ENCODE data around the gene IER5L. TPM values are rescaled to one million over a fixed set of nuclear protein-coding genes. Genes with fewer than 3 reads are reported as not detected.

The IER5L gene
- polyA plus RNA-seq, 3 donors: 9.6 to 18.7 (median 13.1) TPM

Other genes with a start within 250 kb of the IER5L start
- gene DOLK, start 230.7 kb downstream of the IER5L start, polyA plus RNA-seq (ENCODE audit: insufficient read length in 3 of 3): 10 to 100 TPM; 17.8 to 19.8 (median 19.1) TPM
- gene NUP188, start 230.6 kb downstream of the IER5L start, polyA plus RNA-seq (ENCODE audit: insufficient read length in 3 of 3): 10 to 100 TPM; 43.7 to 61.3 (median 60.5) TPM
- gene SH3GLB2, start 149.9 kb downstream of the IER5L start, polyA plus RNA-seq (ENCODE audit: insufficient read length in 3 of 3): 100 to 1,000 TPM; 128 to 158 (median 141) TPM
- 10 to 100 TPM; 22.9 to 33.4 (median 25.1) TPM for gene MIGA2, start 141.6 kb downstream of the IER5L start, polyA plus RNA-seq (ENCODE audit: insufficient read length in 3 of 3)
- 10 to 100 TPM; 18.2 to 23.3 (median 23.0) TPM for gene DOLPP1, start 97.2 kb downstream of the IER5L start, polyA plus RNA-seq (ENCODE audit: insufficient read length in 3 of 3)
- 10 to 100 TPM; 48.3 to 57.5 (median 53.9) TPM for gene CRAT, start 67.5 kb downstream of the IER5L start, polyA plus RNA-seq (ENCODE audit: insufficient read length in 3 of 3)
- 100 to 1,000 TPM; 118 to 133 (median 129) TPM for gene PTPA, start 66.8 kb downstream of the IER5L start, polyA plus RNA-seq (ENCODE audit: insufficient read length in 3 of 3)

Data from renal pelvis (tissue), 3 donors.